Breast epithelium (tissue), 4 donors: ENCODE results near the gene FSD1. TPM values are rescaled to one million over a fixed set of nuclear protein-coding genes. Genes with fewer than 3 reads are reported as not detected.

Experiments used
- DNase-seq, 2 donors: peaks; one replicate each; pipeline ENCODE4 v3.0.0-alpha.2; 2019; ENCODE audit warnings: low spot score in 2 of 2
- H3K27ac ChIP-seq, 2 donors: fragments of 200-600 bp; sonication (generic) in 1 of 2; one replicate each; pipeline ENCODE4 v1.5.1; 2016 to 2019; ENCODE audit warnings: mild to moderate bottlenecking in 1 of 2
- H3K27me3 ChIP-seq, 2 donors: fragments of 200-600 bp; sonication (generic) in 1 of 2; one replicate each; pipeline versions ENCODE4 v1.5.1 to v1.6.0; 2017 to 2019; ENCODE audit warnings: control low read depth in 1 of 2, mild to moderate bottlenecking in 1 of 2
- H3K36me3 ChIP-seq: fragments of 200-600 bp; one replicate; pipeline ENCODE4 v1.5.1; 2019
- H3K4me1 ChIP-seq, 2 donors: fragments of 200-600 bp; sonication (generic); one replicate each; pipeline ENCODE4 v1.5.1; 2016 to 2019; ENCODE audit warnings: control low read depth in 1 of 2
- H3K4me3 ChIP-seq, 3 donors: fragments of 200-600 bp; sonication (generic); 1 replicate in 2 of 3; 2 replicates in 1 of 3; pipeline ENCODE4 v1.5.1; 2016 to 2019; ENCODE audit warnings: mild to moderate bottlenecking in 3 of 3, moderate library complexity in 2 of 3
- H3K9me3 ChIP-seq, 2 donors: fragments of 200-600 bp; sonication (generic) in 1 of 2; one replicate each; pipeline ENCODE4 v1.5.1; 2016 to 2019; ENCODE audit warnings: control low read depth in 1 of 2
- POLR2A ChIP-seq: fragments of 450-650 bp; IDR thresholded peaks from one replicate; pipeline ENCODE4 v1.6.1; 2016; ENCODE audit warnings: antibody characterized with exemption, mild to moderate bottlenecking, moderate library complexity
- POLR2AphosphoS5 ChIP-seq, 3 donors: sonication (generic); formaldehyde crosslinking; IDR thresholded peaks; one replicate each; pipeline ENCODE4 v1.6.1; 2017; ENCODE audit warnings: antibody characterized with exemption in 3 of 3
- intact Hi-C: fragments of 100-400 bp; cut with DNase I; formaldehyde crosslinking; loops from one replicate; pipeline ENCODE4 v1.15.1; 2023; ENCODE audit warnings: low total_unique reads
- total RNA-seq, 3 donors: library from RNA; depleted of rRNA; stranded (reverse); fragments of >200 nt; gene quantifications; one replicate each; pipeline ENCODE4 v1.1.0, GENCODE V29; 2016
- TF ChIP-seq, protein P1 (sequence below), 3 donors: fragments of 450-650 bp; IDR thresholded peaks; one replicate each; pipeline ENCODE4 v1.5.1; 2016 to 2017; ENCODE audit warnings: antibody characterized with exemption in 3 of 3, mild to moderate bottlenecking in 3 of 3, moderate library complexity in 3 of 3

The FSD1 gene
- total RNA-seq, 3 donors from 2014 or later, result 0.88 TPM; not detected in 2

DNA sequence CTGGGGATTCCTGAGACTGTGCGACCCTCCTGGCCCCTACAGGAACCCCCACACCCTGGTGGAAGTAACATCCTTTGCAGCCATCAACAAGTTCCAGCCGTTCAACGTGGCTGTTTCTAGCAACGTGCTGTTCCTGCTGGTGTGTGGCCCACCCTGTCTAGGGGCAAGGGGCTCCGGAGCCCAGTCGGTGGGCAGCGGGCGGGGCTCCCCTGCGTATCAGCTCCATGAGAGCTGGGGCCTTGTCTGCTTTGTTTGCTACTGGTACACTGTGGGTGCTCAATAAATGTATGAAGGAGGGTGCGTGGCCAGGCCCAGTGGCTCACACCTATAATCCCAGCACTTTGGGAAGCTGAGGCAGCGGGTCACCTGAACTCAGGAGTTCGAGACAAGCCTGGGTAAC, 49.9 kb downstream of the FSD1 start:
- no peaks in the 10 kb centered on the region for H3K27me3 ChIP-seq
- H3K9me3 ChIP-seq, result no peaks in the 10 kb centered on the region
- H3K36me3 ChIP-seq, result no peaks in the 10 kb centered on the region
- no peaks in the 10 kb centered on the region for H3K4me1 ChIP-seq
- intact Hi-C loops, result no loop called here
- no peak overlapping the region for H3K27ac ChIP-seq
- DNase-seq, result no peak
- TF ChIP-seq POLR2AphosphoS5 (IDR thresholded peaks at IDR 0.05) (no peak), POLR2A (no peak)
- TF ChIP-seq, protein P1, sequence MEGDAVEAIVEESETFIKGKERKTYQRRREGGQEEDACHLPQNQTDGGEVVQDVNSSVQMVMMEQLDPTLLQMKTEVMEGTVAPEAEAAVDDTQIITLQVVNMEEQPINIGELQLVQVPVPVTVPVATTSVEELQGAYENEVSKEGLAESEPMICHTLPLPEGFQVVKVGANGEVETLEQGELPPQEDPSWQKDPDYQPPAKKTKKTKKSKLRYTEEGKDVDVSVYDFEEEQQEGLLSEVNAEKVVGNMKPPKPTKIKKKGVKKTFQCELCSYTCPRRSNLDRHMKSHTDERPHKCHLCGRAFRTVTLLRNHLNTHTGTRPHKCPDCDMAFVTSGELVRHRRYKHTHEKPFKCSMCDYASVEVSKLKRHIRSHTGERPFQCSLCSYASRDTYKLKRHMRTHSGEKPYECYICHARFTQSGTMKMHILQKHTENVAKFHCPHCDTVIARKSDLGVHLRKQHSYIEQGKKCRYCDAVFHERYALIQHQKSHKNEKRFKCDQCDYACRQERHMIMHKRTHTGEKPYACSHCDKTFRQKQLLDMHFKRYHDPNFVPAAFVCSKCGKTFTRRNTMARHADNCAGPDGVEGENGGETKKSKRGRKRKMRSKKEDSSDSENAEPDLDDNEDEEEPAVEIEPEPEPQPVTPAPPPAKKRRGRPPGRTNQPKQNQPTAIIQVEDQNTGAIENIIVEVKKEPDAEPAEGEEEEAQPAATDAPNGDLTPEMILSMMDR (IDR thresholded peaks at IDR 0.05), result no peak
- no peak overlapping the region for H3K4me3 ChIP-seq

DNA sequence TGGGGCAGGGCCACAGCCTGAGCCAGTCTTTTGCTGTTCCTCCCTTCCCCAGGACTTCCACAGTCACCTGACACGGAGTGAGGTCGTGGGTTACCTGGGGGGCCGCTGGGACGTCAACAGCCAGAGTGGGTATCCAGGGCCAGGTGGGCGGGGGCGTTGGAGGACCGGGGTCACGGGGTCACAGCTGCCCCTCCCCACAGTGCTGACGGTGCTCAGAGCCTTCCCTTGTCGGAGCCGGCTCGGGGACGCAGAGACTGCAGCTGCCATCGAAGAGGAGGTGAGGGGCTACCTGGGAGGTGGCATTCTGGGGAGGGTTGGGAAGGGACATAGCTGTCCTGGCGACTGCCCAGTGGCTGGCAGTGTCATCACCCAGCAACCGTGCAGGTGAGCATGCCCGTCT, 50.5 kb downstream of the FSD1 start:
- H3K4me1 ChIP-seq, result no peaks in the 10 kb centered on the region
- no peak overlapping the region for H3K27ac ChIP-seq
- no peaks in the 10 kb centered on the region for H3K9me3 ChIP-seq
- intact Hi-C loops, result no loop called here
- no peak for DNase-seq
- TF ChIP-seq POLR2A (no peak), POLR2AphosphoS5 (IDR thresholded peaks at IDR 0.05) (no peak)
- TF ChIP-seq, protein P1 (IDR thresholded peaks at IDR 0.05), result no peak
- no peak overlapping the region for H3K4me3 ChIP-seq
- H3K27me3 ChIP-seq, result no peaks in the 10 kb centered on the region
- no peaks in the 10 kb centered on the region for H3K36me3 ChIP-seq

DNA sequence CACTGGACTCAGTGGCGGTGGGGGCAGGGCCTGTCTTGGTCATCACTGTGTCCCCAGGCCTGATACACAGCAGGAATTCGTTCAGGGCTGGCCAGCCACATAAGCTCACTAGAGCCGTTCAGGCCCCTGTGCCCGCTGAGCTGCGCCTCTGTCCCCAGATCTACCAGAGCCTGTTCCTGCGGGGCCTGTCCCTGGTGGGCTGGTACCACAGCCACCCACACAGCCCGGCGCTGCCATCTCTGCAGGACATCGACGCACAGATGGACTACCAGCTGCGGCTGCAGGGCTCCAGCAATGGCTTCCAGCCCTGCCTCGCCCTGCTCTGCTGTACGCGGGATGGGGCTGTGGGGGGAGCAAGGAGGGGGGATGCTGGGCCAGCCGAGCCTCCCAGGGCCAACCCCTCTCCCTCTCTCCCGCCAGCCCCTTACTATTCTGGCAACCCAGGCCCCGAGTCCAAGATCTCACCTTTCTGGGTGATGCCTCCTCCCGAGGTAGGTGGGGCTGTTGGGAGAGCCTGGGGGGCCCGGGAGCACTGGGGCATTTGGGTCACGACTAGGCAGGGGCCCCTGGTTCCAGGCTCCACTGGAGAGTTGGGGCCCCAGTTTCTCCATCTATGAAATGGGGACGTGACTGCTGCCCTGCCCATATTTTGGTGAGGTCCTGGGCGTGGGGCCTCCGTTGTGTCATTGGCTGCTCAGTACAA, 52.8 kb downstream of the FSD1 start:
- Histone ChIP-seq H3K4me3 (no peak overlapping the region), H3K4me1 (no peaks in the 10 kb centered on the region), H3K27me3 (no peaks in the 10 kb centered on the region), H3K27ac (peak overlapping the region in 1 of 2 donors; percentile 12), H3K36me3 (no peaks in the 10 kb centered on the region), H3K9me3 (no peaks in the 10 kb centered on the region)
- intact Hi-C loops, result no loop called here
- TF ChIP-seq POLR2A (no peak), POLR2AphosphoS5 (IDR thresholded peaks at IDR 0.05) (no peak)
- TF ChIP-seq, protein P1 (IDR thresholded peaks at IDR 0.05), result no peak
- DNase-seq, result no peak

DNA sequence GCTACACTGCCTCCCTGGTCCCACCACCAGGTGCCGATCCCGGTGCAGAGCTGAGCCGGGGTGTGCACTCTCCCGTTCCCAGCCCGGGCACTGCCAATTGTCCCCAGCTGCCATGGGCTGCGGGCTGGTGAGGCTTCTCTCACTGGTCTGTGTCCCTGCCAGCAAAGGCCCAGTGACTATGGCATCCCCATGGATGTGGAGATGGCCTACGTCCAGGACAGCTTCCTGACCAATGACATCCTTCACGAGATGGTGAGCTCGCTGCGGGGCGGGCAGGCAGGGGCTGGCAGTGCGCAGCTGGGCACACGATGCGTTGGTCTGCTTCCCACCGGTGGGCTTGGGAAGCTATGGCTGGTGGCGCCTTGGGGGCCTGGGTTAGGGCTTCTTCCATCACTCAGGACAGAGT, 53.5 kb downstream of the FSD1 start:
- no peaks in the 10 kb centered on the region for H3K27me3 ChIP-seq
- no peaks in the 10 kb centered on the region for H3K4me1 ChIP-seq
- no peak for DNase-seq
- H3K9me3 ChIP-seq, result no peaks in the 10 kb centered on the region
- no peak overlapping the region for H3K4me3 ChIP-seq
- H3K36me3 ChIP-seq, result no peaks in the 10 kb centered on the region
- intact Hi-C loops, result no loop called here
- TF ChIP-seq POLR2A (no peak), POLR2AphosphoS5 (IDR thresholded peaks at IDR 0.05) (no peak)
- TF ChIP-seq, protein P1 (IDR thresholded peaks at IDR 0.05), result no peak
- no peak overlapping the region for H3K27ac ChIP-seq

DNA sequence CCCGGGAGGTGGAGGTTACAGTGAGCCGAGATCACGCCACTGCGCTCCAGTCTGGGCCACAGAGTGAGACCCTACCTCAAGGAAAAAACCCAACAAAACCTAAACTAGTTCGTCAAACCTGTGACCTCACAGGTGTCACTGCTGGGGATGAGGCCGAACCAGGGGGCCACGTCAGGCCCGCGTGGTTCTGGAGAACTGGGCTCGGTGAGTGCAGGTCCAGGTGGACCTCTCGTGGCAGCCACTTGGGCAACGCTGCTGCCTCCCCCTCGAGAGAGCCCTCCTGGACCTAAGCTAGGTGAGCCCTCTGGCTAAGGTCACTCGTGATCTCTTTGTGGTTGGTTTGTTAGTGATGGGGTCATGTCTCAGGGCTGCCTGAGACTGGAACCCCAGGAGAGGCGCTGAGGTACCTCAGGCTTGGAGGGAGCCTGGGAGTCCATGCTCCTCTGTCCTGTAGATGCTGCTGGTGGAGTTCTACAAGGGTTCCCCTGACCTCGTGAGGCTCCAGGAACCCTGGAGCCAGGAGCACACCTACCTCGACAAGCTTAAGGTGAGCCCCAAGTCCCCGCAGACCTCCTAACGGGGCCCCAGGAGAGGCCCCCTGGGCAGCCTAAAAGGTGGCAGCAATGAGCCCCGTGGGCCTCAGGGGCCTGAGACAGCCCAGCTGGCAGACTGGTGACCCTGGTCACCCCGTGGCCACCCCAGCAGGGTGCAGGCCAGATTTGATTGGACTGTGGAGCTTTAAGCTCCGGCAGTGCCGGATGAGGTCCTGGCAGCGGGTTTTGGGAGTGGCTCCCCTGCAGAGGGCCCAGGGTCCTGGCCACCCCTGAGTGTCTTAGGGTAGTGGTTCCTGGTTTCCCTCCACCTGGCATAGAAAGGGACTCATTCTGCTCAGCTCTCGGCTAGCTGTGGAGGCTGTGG, 54.6 kb downstream of the FSD1 start:
- H3K27ac ChIP-seq, result no peak overlapping the region
- intact Hi-C loops, result no loop called here

More for the DNA sequence above, 54.6 kb downstream of the FSD1 start:
- no peak for DNase-seq
- TF ChIP-seq, protein P1 (IDR thresholded peaks at IDR 0.05), result no peak
- TF ChIP-seq POLR2AphosphoS5 (IDR thresholded peaks at IDR 0.05) (no peak), POLR2A (no peak)
- no peaks in the 10 kb centered on the region for H3K36me3 ChIP-seq
- no peaks in the 10 kb centered on the region for H3K27me3 ChIP-seq
- no peak overlapping the region for H3K4me3 ChIP-seq
- no peaks in the 10 kb centered on the region for H3K9me3 ChIP-seq
- no peaks in the 10 kb centered on the region for H3K4me1 ChIP-seq
